RCC 7860 (cell line): ENCODE data around the gene METRNL.
A peak's percentile ranks its signal among the peaks of the same experiment; 100 is the strongest.

ENCODE experiments used
- DNase-seq: peaks from one replicate; pipeline ENCODE4 v3.0.0-alpha.2; 2015; ENCODE audit warnings: low spot score
- FAIRE-seq: peaks from 2 replicates; lab custom pipeline; 2012; peaks lifted over from hg19 to GRCh38; lab: Jason Lieb, UNC

The METRNL gene

GRCh38 chr17:83089328-83090132 lies 10.1 kb downstream of the METRNL start:
- FAIRE-seq: no peak
- DNase-seq: no peak

GRCh38 chr17:83090444-83091256 lies 11.2 kb downstream of the METRNL start:
- FAIRE-seq (no peak), DNase-seq (no peak)

GRCh38 chr17:83091257-83092141 lies 12.1 kb downstream of the METRNL start:
- DNase-seq (no peak), FAIRE-seq (no peak)

GRCh38 chr17:83092186-83092585 lies 12.8 kb downstream of the METRNL start:
- no peak for FAIRE-seq
- DNase-seq: no peak

- FAIRE-seq (no peak), DNase-seq (no peak)
These were observed 13.5 kb downstream of the METRNL start for GRCh38 chr17:83092931-83093330.

GRCh38 chr17:83093506-83093905 lies 14.1 kb downstream of the METRNL start:
- DNase-seq (no peak), FAIRE-seq (no peak)

GRCh38 chr17:83094291-83094690 lies 14.9 kb downstream of the METRNL start:
- FAIRE-seq: no peak

GRCh38 chr17:83095016-83095415 lies 15.6 kb downstream of the METRNL start:
- FAIRE-seq (no peak), DNase-seq (no peak)

More at GRCh38 chr17:83094291-83094690, 14.9 kb downstream of the METRNL start:
- DNase-seq: no peak

- DNase-seq (no peak), FAIRE-seq (no peak)
These were observed 17.2 kb downstream of the METRNL start for GRCh38 chr17:83096401-83097224.

GRCh38 chr17:83097831-83098230 lies 18.4 kb downstream of the METRNL start:
- DNase-seq (no peak), FAIRE-seq (no peak)

GRCh38 chr17:83098241-83099085 lies 19.1 kb downstream of the METRNL start:
- no peak for FAIRE-seq
- DNase-seq: no peak

GRCh38 chr17:83099086-83099555 lies 19.7 kb downstream of the METRNL start:
- FAIRE-seq (no peak), DNase-seq (no peak)

- DNase-seq: peak; percentile 57
- FAIRE-seq: no peak
These were observed 20.3 kb downstream of the METRNL start for GRCh38 chr17:83099570-83100181.

GRCh38 chr17:83100220-83100852 lies 20.9 kb downstream of the METRNL start:
- DNase-seq (no peak), FAIRE-seq (no peak)

- DNase-seq: no peak
- no peak for FAIRE-seq
These were observed 21.5 kb downstream of the METRNL start for GRCh38 chr17:83100853-83101391.

GRCh38 chr17:83101805-83102480 lies 22.5 kb downstream of the METRNL start:
- peak; percentile 61 for DNase-seq
- FAIRE-seq: no peak

GRCh38 chr17:83103200-83103942 lies 24.0 kb downstream of the METRNL start:
- DNase-seq (no peak), FAIRE-seq (no peak)
